KMS-11 (cell line): ENCODE data around the gene ACTL7B.

Experiments
- H2AFZ ChIP-seq: fragments of 200-600 bp; sonication (generic); 2 replicates; pipeline ENCODE4 v1.6.1; 2016; ENCODE audit warnings: antibody characterized with exemption, mixed run types, low read depth
- H3K27ac ChIP-seq: fragments of 200-600 bp; sonication (generic); 2 replicates; pipeline ENCODE4 v1.6.1; 2016; ENCODE audit warnings: mild to moderate bottlenecking, mixed run types
- H3K27me3 ChIP-seq: fragments of 200-600 bp; sonication (generic); 2 replicates; pipeline ENCODE4 v1.6.1; 2017; ENCODE audit warnings: mild to moderate bottlenecking, low read depth, mixed run types, moderate library complexity; ENCODE audit not compliant: insufficient read depth
- H3K36me3 ChIP-seq: fragments of 200-600 bp; sonication (generic); 2 replicates; pipeline ENCODE4 v1.6.1; 2017; ENCODE audit warnings: mild to moderate bottlenecking, mixed run types; ENCODE audit not compliant: insufficient read depth
- H3K4me1 ChIP-seq: fragments of 200-600 bp; sonication (generic); 2 replicates; pipeline ENCODE4 v1.6.1; 2016; ENCODE audit warnings: mild to moderate bottlenecking, low read depth, mixed run types; ENCODE audit not compliant: poor library complexity, severe bottlenecking
- H3K4me2 ChIP-seq: fragments of 200-600 bp; sonication (generic); 2 replicates; pipeline ENCODE4 v1.7.0; 2016; ENCODE audit warnings: mild to moderate bottlenecking, mixed run types
- H3K4me3 ChIP-seq: fragments of 200-600 bp; sonication (generic); IDR thresholded peaks from 2 replicates; pipeline ENCODE4 v1.6.1; 2017; ENCODE audit warnings: low read depth, low read length, mixed read lengths; ENCODE audit not compliant: insufficient read depth
- H3K79me2 ChIP-seq: fragments of 200-600 bp; sonication (generic); 2 replicates; pipeline ENCODE4 v1.6.1; 2016; ENCODE audit warnings: low read depth, mixed run types; ENCODE audit not compliant: insufficient read depth
- H3K9ac ChIP-seq: fragments of 200-600 bp; sonication (generic); 2 replicates; pipeline ENCODE4 v1.6.1; 2016; ENCODE audit warnings: mild to moderate bottlenecking, mixed run types
- H4K20me1 ChIP-seq: fragments of 200-600 bp; sonication (generic); 2 replicates; pipeline ENCODE4 v1.6.1; 2016; ENCODE audit warnings: mild to moderate bottlenecking, mixed run types; ENCODE audit not compliant: insufficient read depth
- TF ChIP-seq, protein P1 (sequence below): fragments of 200-600 bp; sonication (generic); conservative IDR thresholded peaks from 2 replicates; pipeline ENCODE4 v1.6.1; 2017; ENCODE audit warnings: low read depth, mild to moderate bottlenecking, antibody characterized with exemption, low read length, moderate library complexity, mixed read lengths

ACTL7B gene

DNA sequence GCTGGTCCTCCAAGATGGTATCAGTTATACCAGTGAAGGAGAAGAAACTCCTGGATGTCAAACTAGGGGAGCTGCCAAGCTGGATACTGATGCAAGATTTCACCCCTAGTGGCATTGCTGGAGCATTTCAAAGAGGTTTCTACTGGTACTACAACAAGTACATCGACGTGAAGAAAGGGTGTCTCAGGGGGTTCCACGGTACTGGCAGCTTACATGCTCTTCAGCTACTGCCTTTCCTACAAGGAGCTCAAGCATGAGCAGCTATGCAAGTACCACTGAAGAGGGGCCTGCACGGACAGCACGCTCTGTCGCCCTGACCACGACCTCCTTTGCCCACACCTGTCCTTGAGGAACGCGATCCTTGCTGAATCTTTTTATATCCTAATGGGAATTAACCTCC is 19.5 kb downstream of the ACTL7B start:
- no peak overlapping the region for H3K4me3 ChIP-seq
- TF ChIP-seq, protein P1, sequence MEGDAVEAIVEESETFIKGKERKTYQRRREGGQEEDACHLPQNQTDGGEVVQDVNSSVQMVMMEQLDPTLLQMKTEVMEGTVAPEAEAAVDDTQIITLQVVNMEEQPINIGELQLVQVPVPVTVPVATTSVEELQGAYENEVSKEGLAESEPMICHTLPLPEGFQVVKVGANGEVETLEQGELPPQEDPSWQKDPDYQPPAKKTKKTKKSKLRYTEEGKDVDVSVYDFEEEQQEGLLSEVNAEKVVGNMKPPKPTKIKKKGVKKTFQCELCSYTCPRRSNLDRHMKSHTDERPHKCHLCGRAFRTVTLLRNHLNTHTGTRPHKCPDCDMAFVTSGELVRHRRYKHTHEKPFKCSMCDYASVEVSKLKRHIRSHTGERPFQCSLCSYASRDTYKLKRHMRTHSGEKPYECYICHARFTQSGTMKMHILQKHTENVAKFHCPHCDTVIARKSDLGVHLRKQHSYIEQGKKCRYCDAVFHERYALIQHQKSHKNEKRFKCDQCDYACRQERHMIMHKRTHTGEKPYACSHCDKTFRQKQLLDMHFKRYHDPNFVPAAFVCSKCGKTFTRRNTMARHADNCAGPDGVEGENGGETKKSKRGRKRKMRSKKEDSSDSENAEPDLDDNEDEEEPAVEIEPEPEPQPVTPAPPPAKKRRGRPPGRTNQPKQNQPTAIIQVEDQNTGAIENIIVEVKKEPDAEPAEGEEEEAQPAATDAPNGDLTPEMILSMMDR: no peak
- H3K36me3 ChIP-seq: no peaks in the 10 kb centered on the region
- H3K27ac ChIP-seq: no peak overlapping the region
- no peak overlapping the region for H3K4me2 ChIP-seq
- H3K4me1 ChIP-seq: no peaks in the 10 kb centered on the region
- H2AFZ ChIP-seq: no peak overlapping the region
- H4K20me1 ChIP-seq: no peaks in the 10 kb centered on the region
- no peak overlapping the region for H3K9ac ChIP-seq
- H3K79me2 ChIP-seq: no peaks in the 10 kb centered on the region
- no peaks in the 10 kb centered on the region for H3K27me3 ChIP-seq

DNA sequence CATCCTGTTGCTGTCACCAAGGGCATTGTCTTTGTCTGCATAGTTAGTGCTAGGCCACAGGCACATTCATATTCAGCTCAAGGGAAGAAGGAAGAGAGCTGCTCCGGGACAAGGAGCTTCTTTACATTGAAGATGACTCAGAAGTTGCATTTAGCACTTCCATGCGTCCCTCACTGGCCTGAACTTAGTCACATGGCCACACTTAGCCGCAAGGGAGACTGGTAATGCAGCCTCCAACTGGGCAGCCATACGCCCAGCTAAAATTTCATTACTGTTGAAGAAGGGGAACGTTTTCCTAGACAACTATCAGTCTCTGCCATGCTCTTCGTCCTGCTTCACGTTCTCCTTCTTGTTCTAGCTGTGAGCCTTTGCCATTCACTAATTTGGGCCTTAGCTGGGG is 20.0 kb downstream of the ACTL7B start:
- H3K9ac ChIP-seq: no peak overlapping the region
- H3K4me1 ChIP-seq: no peaks in the 10 kb centered on the region
- H3K36me3 ChIP-seq: no peaks in the 10 kb centered on the region
- no peak overlapping the region for H3K27ac ChIP-seq
- H3K4me3 ChIP-seq: no peak overlapping the region
- H3K4me2 ChIP-seq: no peak overlapping the region
- H3K79me2 ChIP-seq: no peaks in the 10 kb centered on the region
- TF ChIP-seq, protein P1: no peak
- no peaks in the 10 kb centered on the region for H3K27me3 ChIP-seq
- no peaks in the 10 kb centered on the region for H4K20me1 ChIP-seq
- H2AFZ ChIP-seq: no peak overlapping the region

DNA sequence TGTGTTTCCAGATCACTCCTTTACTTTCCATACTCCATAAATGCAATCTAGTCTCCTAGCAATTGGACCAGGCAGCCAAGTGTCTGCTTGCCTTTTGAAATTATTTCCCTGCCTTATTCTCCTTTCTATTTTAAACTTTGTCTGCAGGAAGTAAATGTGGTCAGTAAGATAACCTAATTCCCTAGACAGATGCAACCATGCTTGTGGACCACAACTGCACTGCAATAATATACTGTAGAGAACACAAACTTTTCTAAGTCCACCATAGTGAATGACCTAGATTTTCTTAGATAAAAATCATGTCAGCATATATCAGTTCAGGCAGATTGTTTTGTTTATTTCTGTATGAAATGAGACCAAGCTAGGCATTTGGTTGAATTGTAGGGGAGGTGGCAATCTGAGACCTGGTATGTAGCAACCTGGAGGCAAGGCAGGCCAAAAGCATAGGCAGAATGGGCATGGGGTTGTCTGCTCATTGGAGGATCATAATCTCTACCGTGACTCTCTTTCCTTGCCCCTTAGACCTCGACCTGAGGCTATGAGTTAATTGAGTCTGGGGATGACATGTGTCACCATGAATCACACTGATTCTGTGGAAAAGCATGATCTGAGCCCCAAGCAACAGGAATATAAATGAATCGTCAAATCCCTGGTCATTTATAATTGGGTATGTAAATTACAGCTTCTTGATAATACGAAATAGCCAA is 20.7 kb downstream of the ACTL7B start:
- Histone ChIP-seq H3K9ac (no peak overlapping the region), H3K4me2 (no peak overlapping the region), H3K27me3 (no peaks in the 10 kb centered on the region), H3K36me3 (no peaks in the 10 kb centered on the region), H3K27ac (no peak overlapping the region), H2AFZ (no peak overlapping the region), H4K20me1 (no peaks in the 10 kb centered on the region), H3K4me1 (no peaks in the 10 kb centered on the region), H3K79me2 (no peaks in the 10 kb centered on the region), H3K4me3 (no peak overlapping the region)
- TF ChIP-seq, protein P1: no peak

DNA sequence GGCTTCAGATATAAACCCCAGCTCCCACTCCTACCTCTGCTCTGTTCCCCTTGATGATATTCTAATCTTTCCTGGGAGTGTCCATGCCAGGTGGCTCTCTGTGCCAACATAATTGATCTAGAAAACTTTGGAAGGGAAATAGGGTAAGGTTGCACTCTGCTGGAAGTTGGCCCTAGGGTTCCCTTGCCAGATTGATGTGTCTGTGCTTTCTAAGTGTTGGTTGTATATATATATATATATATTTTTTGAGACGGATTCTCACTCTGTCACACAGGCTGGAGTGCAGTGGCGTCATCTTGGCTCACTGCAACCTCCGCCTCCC is 23.6 kb downstream of the ACTL7B start:
- Histone ChIP-seq H2AFZ (no peak overlapping the region), H3K4me2 (no peak overlapping the region), H3K27ac (no peak overlapping the region), H3K9ac (no peak overlapping the region), H3K4me1 (no peaks in the 10 kb centered on the region), H3K36me3 (no peaks in the 10 kb centered on the region), H3K4me3 (no peak overlapping the region), H3K27me3 (no peaks in the 10 kb centered on the region), H3K79me2 (no peaks in the 10 kb centered on the region), H4K20me1 (no peaks in the 10 kb centered on the region)
- TF ChIP-seq, protein P1: no peak
